GM10248 (cell line): Measurements from ENCODE around the gene ZSWIM3.
"Not testable (repeated sequence)": the region's sequence is repeated elsewhere in the genome, so short reads cannot be mapped to it uniquely, and the experiment has no call there.

ENCODE experiments used
- CTCF ChIA-PET: fragments of 300-600 bp; sonication (Branson Sonifier 250); formaldehyde crosslinking; extraction: SDS; loops from one replicate; lab custom pipeline; 2021; ENCODE audit warnings: antibody characterized with exemption; lab: Yijun Ruan, JAX
- POLR2A ChIA-PET: fragments of 350-650 bp; sonication (Branson Sonifier 250); formaldehyde crosslinking; extraction: SDS; loops from one replicate; lab custom pipeline; 2020; ENCODE audit warnings: antibody characterized with exemption; lab: Yijun Ruan, JAX
- DNase-seq: peaks from one replicate; pipeline ENCODE4 v3.0.0; 2012; ENCODE audit errors: extremely low spot score
- TF ChIP-seq, protein P1 (sequence below): IDR thresholded peaks from 2 replicates; pipeline ENCODE4 v1.5.1; 2012; ENCODE audit warnings: mild to moderate bottlenecking, low read depth; ENCODE audit errors: extremely low read depth, missing control alignments, control extremely low read depth

ZSWIM3 gene

DNA sequence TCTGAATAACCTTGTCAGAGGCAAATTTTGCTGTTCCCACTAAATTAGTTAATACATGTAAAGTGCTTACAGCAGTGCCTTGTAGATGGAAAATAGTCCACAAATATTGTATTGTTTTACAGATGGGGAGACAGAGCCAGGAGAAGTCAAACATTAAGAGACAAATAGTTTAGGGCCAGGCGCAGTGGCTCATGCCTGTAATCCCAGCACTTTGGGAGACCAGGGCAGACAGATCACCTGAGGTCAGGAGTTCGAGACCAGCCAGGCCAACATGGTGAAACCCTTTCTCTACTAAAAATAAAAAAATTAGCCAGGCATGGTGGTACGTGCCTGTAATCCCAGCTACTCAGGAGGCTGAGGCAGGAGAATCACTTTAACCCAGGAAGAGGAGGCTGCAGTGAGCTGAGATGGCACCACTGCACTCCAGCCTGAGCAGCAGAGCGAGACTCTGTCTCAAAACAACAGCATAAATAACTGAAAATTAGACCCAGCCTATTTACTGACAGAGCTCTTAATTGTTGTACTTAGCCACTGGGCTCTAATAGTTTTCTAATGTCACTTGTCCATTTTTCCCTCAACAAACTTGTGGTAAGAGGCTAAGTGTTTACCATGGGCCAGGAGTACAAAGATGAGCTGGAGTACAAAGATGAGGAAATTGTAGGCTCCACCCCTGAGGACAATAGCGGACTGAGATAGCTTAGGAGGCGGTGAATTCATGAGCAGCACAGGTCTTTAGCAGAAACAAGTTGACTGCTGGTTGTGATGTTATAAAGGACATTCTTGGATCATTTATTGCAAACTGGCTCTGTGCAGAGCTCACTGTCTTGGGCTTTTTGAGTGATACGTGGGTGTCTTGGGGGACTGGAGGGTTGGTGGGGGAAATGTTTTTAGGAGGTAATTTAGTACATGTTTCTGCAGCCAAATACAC, 6.4 kb downstream of the ZSWIM3 start:
- TF ChIP-seq, protein P1, sequence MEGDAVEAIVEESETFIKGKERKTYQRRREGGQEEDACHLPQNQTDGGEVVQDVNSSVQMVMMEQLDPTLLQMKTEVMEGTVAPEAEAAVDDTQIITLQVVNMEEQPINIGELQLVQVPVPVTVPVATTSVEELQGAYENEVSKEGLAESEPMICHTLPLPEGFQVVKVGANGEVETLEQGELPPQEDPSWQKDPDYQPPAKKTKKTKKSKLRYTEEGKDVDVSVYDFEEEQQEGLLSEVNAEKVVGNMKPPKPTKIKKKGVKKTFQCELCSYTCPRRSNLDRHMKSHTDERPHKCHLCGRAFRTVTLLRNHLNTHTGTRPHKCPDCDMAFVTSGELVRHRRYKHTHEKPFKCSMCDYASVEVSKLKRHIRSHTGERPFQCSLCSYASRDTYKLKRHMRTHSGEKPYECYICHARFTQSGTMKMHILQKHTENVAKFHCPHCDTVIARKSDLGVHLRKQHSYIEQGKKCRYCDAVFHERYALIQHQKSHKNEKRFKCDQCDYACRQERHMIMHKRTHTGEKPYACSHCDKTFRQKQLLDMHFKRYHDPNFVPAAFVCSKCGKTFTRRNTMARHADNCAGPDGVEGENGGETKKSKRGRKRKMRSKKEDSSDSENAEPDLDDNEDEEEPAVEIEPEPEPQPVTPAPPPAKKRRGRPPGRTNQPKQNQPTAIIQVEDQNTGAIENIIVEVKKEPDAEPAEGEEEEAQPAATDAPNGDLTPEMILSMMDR: no peak
- ChIA-PET POLR2A (no interaction called here), CTCF (interaction anchor here (1.1 kb wide), 1 partner anchor 10 kb away, joined by 3 read pairs; no protein-coding TSS in a partner anchor)
- no peak for DNase-seq

DNA sequence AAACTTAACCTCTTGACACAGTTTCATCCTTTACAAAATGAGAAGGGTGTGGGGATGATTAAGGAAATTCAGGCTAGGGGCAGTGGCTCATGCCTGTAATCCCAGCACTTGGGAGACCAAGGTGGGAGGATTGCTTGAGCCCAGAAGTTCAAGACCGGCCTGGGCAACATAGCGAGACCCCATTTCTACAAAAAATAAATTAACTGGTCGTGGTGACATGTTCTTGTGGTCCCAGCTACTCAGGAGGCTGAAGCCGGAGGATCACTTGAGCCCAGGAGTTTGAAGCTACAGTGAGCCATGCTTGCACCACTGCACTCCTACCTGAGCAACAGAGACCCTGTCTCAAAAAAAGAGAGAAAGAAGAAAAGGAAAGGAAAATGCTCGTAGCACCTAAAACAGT, 9.0 kb downstream of the ZSWIM3 start:
- CTCF ChIA-PET: no interaction called here
- DNase-seq: no peak
- TF ChIP-seq, protein P1: no peak
- POLR2A ChIA-PET: no interaction called here

GRCh38 chr20:45867136-45867818, 9.9 kb downstream of the ZSWIM3 start:
- TF ChIP-seq, protein P1: no peak
- ChIA-PET POLR2A (no interaction called here), CTCF (interaction anchor here (1.6 to 2.4 kb wide), 3 partner anchors 17 to 102 kb away, joined by 3 to 6 read pairs (median 4); no protein-coding TSS in a partner anchor)
- DNase-seq: no peak

DNA sequence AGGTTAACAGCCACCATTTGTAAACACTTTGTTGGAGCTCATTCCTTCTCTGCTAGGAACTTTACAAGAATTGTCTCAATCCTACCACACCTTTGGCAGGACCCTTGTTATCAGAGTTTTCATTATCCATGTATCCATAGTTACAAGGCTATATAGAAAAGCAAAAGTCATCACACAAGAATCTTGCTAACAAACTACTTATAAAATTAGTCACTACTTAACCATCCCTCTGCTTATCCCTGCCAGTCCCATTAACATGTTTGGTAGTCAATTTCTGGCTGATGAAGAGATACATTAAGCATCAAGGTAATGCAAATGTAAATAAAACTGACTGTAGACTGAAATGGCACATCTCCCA, 10.4 kb downstream of the ZSWIM3 start:
- TF ChIP-seq, protein P1: no peak
- ChIA-PET CTCF (interaction anchor here (1.6 to 2.4 kb wide), 3 partner anchors 16 to 102 kb away, joined by 3 to 6 read pairs (median 4); no protein-coding TSS in a partner anchor), POLR2A (no interaction called here)
- DNase-seq: no peak

DNA sequence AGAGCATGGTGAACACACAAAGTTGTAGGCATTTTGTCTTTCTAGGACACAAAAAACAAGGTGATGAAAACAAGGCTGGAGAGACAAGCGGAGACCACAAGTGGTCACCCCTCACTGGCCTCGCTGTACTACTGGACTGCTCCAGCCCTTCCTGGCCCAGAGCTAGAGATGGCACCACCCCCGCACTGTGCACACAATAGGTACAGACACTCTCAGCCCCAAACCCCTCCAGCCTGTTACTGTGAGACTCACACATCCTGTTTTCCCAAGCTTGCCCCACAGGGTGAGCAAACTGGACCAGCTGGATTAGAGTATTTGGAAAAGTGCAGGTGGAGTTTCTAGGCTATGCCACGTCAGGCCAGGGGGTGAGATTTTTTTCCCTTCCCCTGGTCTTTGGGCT, 15.2 kb downstream of the ZSWIM3 start:
- TF ChIP-seq, protein P1: no peak
- no peak for DNase-seq
- CTCF ChIA-PET: interaction anchor here (0.6 to 1.4 kb wide), 3 partner anchors 8 to 97 kb away, joined by 3 to 4 read pairs (median 3); no protein-coding TSS in a partner anchor
- POLR2A ChIA-PET: no interaction called here

DNA sequence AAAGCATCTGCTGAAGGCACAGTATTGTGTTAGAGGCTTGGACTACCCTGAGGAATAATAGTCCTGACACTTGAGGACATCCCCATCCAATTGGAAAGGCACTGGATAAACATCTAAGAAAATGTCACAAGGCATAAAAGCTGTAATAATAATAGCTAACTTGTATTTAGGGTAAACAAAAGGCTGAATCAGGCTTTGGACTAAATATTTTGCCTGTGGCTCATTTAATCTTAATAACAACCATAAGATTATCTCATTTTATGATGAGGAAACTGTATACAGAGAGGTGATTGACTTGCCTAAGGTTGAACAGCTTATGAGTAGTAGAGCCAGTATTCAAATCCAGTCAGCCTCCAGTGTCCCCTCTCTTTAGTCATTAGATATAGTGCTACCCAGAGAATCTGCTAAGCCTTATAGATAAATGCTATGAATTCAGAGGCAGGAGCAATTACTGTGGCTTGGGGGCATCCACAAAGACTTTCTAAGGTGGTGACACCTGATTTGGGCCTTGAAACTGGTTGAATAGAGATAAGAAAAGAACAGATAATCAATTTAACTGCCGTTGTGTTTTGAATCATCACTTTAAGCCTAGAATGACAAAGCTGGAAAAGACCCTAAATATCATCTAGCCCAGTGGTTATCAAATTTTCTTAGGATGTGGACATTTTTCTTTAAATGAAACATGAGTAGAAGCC, 16.1 kb downstream of the ZSWIM3 start:
- CTCF ChIA-PET: interaction anchor here (1.0 kb wide), 3 partner anchors 10 to 114 kb away, joined by 3 read pairs; no protein-coding TSS in a partner anchor
- POLR2A ChIA-PET: no interaction called here
- DNase-seq: no peak

GRCh38 chr20:45874104-45874481, 16.7 kb downstream of the ZSWIM3 start:
- POLR2A ChIA-PET, DNase-seq: not testable (repeated sequence)
- CTCF ChIA-PET: interaction anchor here (1.0 kb wide), 1 partner anchor 113 kb away, joined by 3 read pairs; no protein-coding TSS in a partner anchor

More for the DNA sequence above, 16.1 kb downstream of the ZSWIM3 start:
- TF ChIP-seq, protein P1: no peak
